Gastrocnemius medialis (tissue), 4 donors: ENCODE measurements around the gene WDFY4. TPM values are rescaled to one million over a fixed set of nuclear protein-coding genes. Genes with fewer than 3 reads are reported as not detected.
A peak's percentile ranks its signal among the peaks of the same experiment; 100 is the strongest.

ENCODE experiments used
- ATAC-seq, 2 donors: fragments of 150-250 bp; one replicate each; pipeline ENCODE4 v1.9.1; 2016
- DNase-seq, 2 donors: peaks; one replicate each; pipeline ENCODE4 v3.0.0-alpha.2; 2019
- H3K27ac ChIP-seq, 4 donors: fragments of 200-600 bp; sonication (generic); 1 replicate in 1 of 4; 2 replicates in 3 of 4; pipeline ENCODE4 v1.5.1; 2016 to 2018; ENCODE audit warnings: mild to moderate bottlenecking in 2 of 4, moderate library complexity in 1 of 4
- H3K27me3 ChIP-seq, 3 donors: fragments of 200-600 bp; sonication (generic) in 2 of 3; 1 replicate in 1 of 3; 2 replicates in 2 of 3; pipeline versions ENCODE4 v1.5.1 to v1.6.0; 2016 to 2019; ENCODE audit warnings: mild to moderate bottlenecking in 1 of 3, moderate library complexity in 1 of 3
- H3K36me3 ChIP-seq, 2 donors: fragments of 200-600 bp; sonication (generic) in 1 of 2; one replicate each; pipeline ENCODE4 v1.5.1; 2017 to 2018
- H3K4me1 ChIP-seq, 2 donors: fragments of 200-600 bp; sonication (generic) in 1 of 2; one replicate each; pipeline ENCODE4 v1.5.1; 2016 to 2017; ENCODE audit warnings: mild to moderate bottlenecking in 2 of 2
- H3K4me3 ChIP-seq, 4 donors: fragments of 200-600 bp; sonication (generic) in 3 of 4; 1 replicate in 1 of 4; 2 replicates in 3 of 4; pipeline ENCODE4 v1.5.1; 2016 to 2019; ENCODE audit warnings: mild to moderate bottlenecking in 2 of 4
- H3K9me3 ChIP-seq, 3 donors: fragments of 200-600 bp; sonication (generic) in 2 of 3; 1 replicate in 1 of 3; 2 replicates in 2 of 3; pipeline ENCODE4 v1.5.1; 2016 to 2019
- CTCF ChIP-seq, 5 experiments: fragments of 450-650 bp in 3 of 5; fragments of 200-600 bp in 2 of 5; sonication (generic) in 2 of 5; IDR thresholded peaks in 4 of 5; conservative IDR thresholded peaks in 1 of 5; 1 replicate in 4 of 5; 2 replicates in 1 of 5; pipeline ENCODE4 v1.5.1; 2016 to 2019; ENCODE audit warnings: antibody characterized with exemption in 5 of 5, mild to moderate bottlenecking in 3 of 5, moderate library complexity in 3 of 5
- POLR2A ChIP-seq, 2 donors: fragments of 450-650 bp; IDR thresholded peaks; one replicate each; pipeline ENCODE4 v1.6.1; 2017; ENCODE audit warnings: antibody characterized with exemption in 2 of 2, mild to moderate bottlenecking in 2 of 2, moderate library complexity in 2 of 2
- in situ Hi-C, 4 donors: fragments of 200-750 bp; cut with MboI; loops; one replicate each; pipeline versions ENCODE4 v1.15.0 to v1.8.0; 2017; ENCODE audit warnings: low sequenced_read_pairs in 4 of 4
- intact Hi-C: fragments of 100-400 bp; cut with DNase I; formaldehyde crosslinking; loops from one replicate; pipeline ENCODE4 v1.15.1; 2023; ENCODE audit warnings: low total_unique reads
- total RNA-seq, 4 donors: library from RNA; depleted of rRNA; stranded (reverse); fragments of >200 nt; gene quantifications; one replicate each; pipeline versions ENCODE4 v1.1.0 to v1.2.3, GENCODE V29; 2016

Gene WDFY4
- total RNA-seq, 4 donors from 2014 or later: 0.29 to 0.94 (median 0.59) TPM

GRCh38 chr10:48655411-48656240 is 29.0 kb upstream of the WDFY4 start:
- peak; percentile 70 to 72 for ATAC-seq
- no peaks in the 10 kb centered on the region for H3K36me3 ChIP-seq
- H3K27me3 ChIP-seq: no peaks in the 10 kb centered on the region
- peak overlapping the region in 3 of 4 donors; percentile 19 to 51 (median 39) for H3K27ac ChIP-seq
- DNase-seq: peak in 1 of 2 donors; percentile 62
- in situ Hi-C loops: loop anchor here (5.0 to 25.0 kb wide), 7 partner anchors 101 to 857 kb away; no protein-coding TSS in a partner anchor
- TF ChIP-seq CTCF (IDR thresholded peaks at IDR 0.05 in 4 of 5, conservative IDR thresholded peaks at IDR 0.05 in 1 of 5) (no peak), POLR2A (IDR thresholded peaks at IDR 0.05) (no peak)
- peaks cover 3 to 15% of the 10 kb centered on the region in 2 donors for H3K4me1 ChIP-seq
- H3K9me3 ChIP-seq: no peaks in the 10 kb centered on the region
- intact Hi-C loops: loop anchor here (1.0 to 5.0 kb wide), 4 partner anchors 292 to 862 kb away; partner anchors contain the start of gene MAPK8
- peak overlapping the region; percentile 51 to 77 (median 66) for H3K4me3 ChIP-seq

- H3K9me3 ChIP-seq: no peaks in the 10 kb centered on the region
- H3K4me1 ChIP-seq: peaks cover 3 to 15% of the 10 kb centered on the region in 2 donors
- H3K36me3 ChIP-seq: no peaks in the 10 kb centered on the region
- H3K27me3 ChIP-seq: no peaks in the 10 kb centered on the region
- intact Hi-C loops (loop anchor here (1.0 to 5.0 kb wide), 4 partner anchors 293 to 861 kb away; partner anchors contain the start of gene MAPK8), in situ Hi-C loops (loop anchor here (5.0 to 25.0 kb wide), 7 partner anchors 102 to 856 kb away; no protein-coding TSS in a partner anchor)
- no peak overlapping the region for H3K27ac ChIP-seq
- peak overlapping the region; percentile 51 to 77 (median 66) for H3K4me3 ChIP-seq
- ATAC-seq (peak; percentile 92), DNase-seq (peak; percentile 71 to 84)
- TF ChIP-seq POLR2A (IDR thresholded peaks at IDR 0.05) (no peak), CTCF (IDR thresholded peaks at IDR 0.05 in 4 of 5, conservative IDR thresholded peaks at IDR 0.05 in 1 of 5) (peak; percentile 78 to 99 (median 95))
Observed at GRCh38 chr10:48656241-48656913, 28.3 kb upstream of the WDFY4 start.

- ATAC-seq: no peak
- in situ Hi-C loops: loop anchor here (5.0 to 25.0 kb wide), 7 partner anchors 102 to 855 kb away; no protein-coding TSS in a partner anchor
- Histone ChIP-seq H3K4me1 (peaks cover 3 to 15% of the 10 kb centered on the region in 2 donors), H3K9me3 (no peaks in the 10 kb centered on the region), H3K27me3 (no peaks in the 10 kb centered on the region), H3K36me3 (no peaks in the 10 kb centered on the region), H3K4me3 (peak overlapping the region in 2 of 4 donors; percentile 51 to 60), H3K27ac (no peak overlapping the region)
- intact Hi-C loops: loop anchor here (1.0 to 5.0 kb wide), 4 partner anchors 294 to 860 kb away; partner anchors contain the start of gene MAPK8
- TF ChIP-seq POLR2A (IDR thresholded peaks at IDR 0.05) (no peak), CTCF (IDR thresholded peaks at IDR 0.05 in 4 of 5, conservative IDR thresholded peaks at IDR 0.05 in 1 of 5) (no peak)
- DNase-seq: no peak
Observed at GRCh38 chr10:48656914-48657305, 27.8 kb upstream of the WDFY4 start.

- in situ Hi-C loops (loop anchor here (5.0 to 25.0 kb wide), 7 partner anchors 103 to 855 kb away; no protein-coding TSS in a partner anchor), intact Hi-C loops (loop anchor here (5.0 kb wide), 3 partner anchors 350 to 860 kb away; partner anchors contain the start of gene MAPK8)
- DNase-seq (no peak), ATAC-seq (no peak)
- no peak for TF ChIP-seq CTCF (IDR thresholded peaks at IDR 0.05 in 4 of 5, conservative IDR thresholded peaks at IDR 0.05 in 1 of 5)
- TF ChIP-seq POLR2A (IDR thresholded peaks at IDR 0.05): no peak
- no peaks in the 10 kb centered on the region for H3K9me3 ChIP-seq
- peaks cover 3 to 15% of the 10 kb centered on the region in 2 donors for H3K4me1 ChIP-seq
- H3K27me3 ChIP-seq: no peaks in the 10 kb centered on the region
- H3K27ac ChIP-seq: no peak overlapping the region
- H3K4me3 ChIP-seq: no peak overlapping the region
- no peaks in the 10 kb centered on the region for H3K36me3 ChIP-seq
Observed at GRCh38 chr10:48657416-48657815, 27.3 kb upstream of the WDFY4 start.
